ENCODE data around the gene SIRT7. TPM values are rescaled to one million over a fixed set of nuclear protein-coding genes. Genes with fewer than 3 reads are reported as not detected.

Gene SIRT7
- total RNA-seq, 2 experiments from 2014 or later: 18.8 to 22.1 TPM

- Mint-ChIP-seq H3K27me3 (ENCODE audit: low read depth) (peaks cover 9% of the 10 kb centered on the region), H3K4me1 (ENCODE audit: low read depth) (peaks cover 8% of the 10 kb centered on the region)
Measured at GRCh38 chr17:81902653-81903414, 15.1 kb downstream of the SIRT7 start.

GRCh38 chr17:81902023-81902652 is 15.8 kb downstream of the SIRT7 start, which contains the start of gene NPB:
TSS of gene NPB (plus strand) at chr17:81902238. CDS start at chr17:81902278, 40 bp downstream.
- Mint-ChIP-seq H3K4me1 (ENCODE audit: low read depth) (peaks cover 8% of the 10 kb centered on the region), H3K27me3 (ENCODE audit: low read depth) (peaks cover 9% of the 10 kb centered on the region), H3K4me3 (no peak within 1 kb of the TSS), H3K36me3 (ENCODE audit: low read depth) (peaks cover 22% of the 10 kb centered on the region), H3K27ac (no peak within 1 kb of the TSS), H3K9me3 (no peaks in the 10 kb centered on the region)
- intact Hi-C loops (cut with micrococcal nuclease): no loop called here
- no peak for DNase-seq
- CTCF ChIA-PET: no interaction called here

More at GRCh38 chr17:81902653-81903414, 15.1 kb downstream of the SIRT7 start:
- no peak overlapping the region for H3K4me3 Mint-ChIP-seq
- H3K36me3 Mint-ChIP-seq (ENCODE audit: low read depth): peaks cover 20% of the 10 kb centered on the region
- no peaks in the 10 kb centered on the region for H3K9me3 Mint-ChIP-seq
- no peak overlapping the region for H3K27ac Mint-ChIP-seq
- no peak for DNase-seq
- intact Hi-C loops (cut with micrococcal nuclease): no loop called here
- CTCF ChIA-PET: no interaction called here

- Mint-ChIP-seq H3K4me3 (no peak overlapping the region), H3K27ac (no peak overlapping the region), H3K9me3 (no peaks in the 10 kb centered on the region), H3K36me3 (ENCODE audit: low read depth) (peaks cover 22% of the 10 kb centered on the region), H3K4me1 (ENCODE audit: low read depth) (peaks cover 8% of the 10 kb centered on the region), H3K27me3 (ENCODE audit: low read depth) (peaks cover 9% of the 10 kb centered on the region)
- DNase-seq: no peak
- intact Hi-C loops (cut with micrococcal nuclease): no loop called here
- CTCF ChIA-PET: no interaction called here
Measured at GRCh38 chr17:81901167-81902022, 16.6 kb downstream of the SIRT7 start.

GRCh38 chr17:81900181-81900820 is 17.7 kb downstream of the SIRT7 start:
- Mint-ChIP-seq H3K4me3 (no peak overlapping the region), H3K27me3 (ENCODE audit: low read depth) (peaks cover 9% of the 10 kb centered on the region), H3K36me3 (ENCODE audit: low read depth) (peaks cover 27% of the 10 kb centered on the region), H3K27ac (no peak overlapping the region), H3K4me1 (ENCODE audit: low read depth) (peaks cover 8% of the 10 kb centered on the region), H3K9me3 (no peaks in the 10 kb centered on the region)
- CTCF ChIA-PET: no interaction called here
- DNase-seq: no peak
- intact Hi-C loops (cut with micrococcal nuclease): no loop called here

GRCh38 chr17:81899514-81900166 is 18.3 kb downstream of the SIRT7 start:
- Mint-ChIP-seq H3K36me3 (ENCODE audit: low read depth) (peaks cover 28% of the 10 kb centered on the region), H3K27me3 (ENCODE audit: low read depth) (peaks cover 9% of the 10 kb centered on the region), H3K9me3 (no peaks in the 10 kb centered on the region), H3K4me3 (no peak overlapping the region), H3K27ac (no peak overlapping the region), H3K4me1 (ENCODE audit: low read depth) (peaks cover 8% of the 10 kb centered on the region)
- DNase-seq: no peak
- intact Hi-C loops (cut with micrococcal nuclease): no loop called here
- CTCF ChIA-PET: interaction anchor here (1.1 kb wide), 1 partner anchor 10 kb away, joined by 3 read pairs; no protein-coding TSS in a partner anchor

GRCh38 chr17:81898885-81899284 is 19.1 kb downstream of the SIRT7 start:
- H3K9me3 Mint-ChIP-seq: no peaks in the 10 kb centered on the region
- H3K27ac Mint-ChIP-seq: no peak overlapping the region
- DNase-seq: no peak
- no peak overlapping the region for H3K4me3 Mint-ChIP-seq
- peaks cover 9% of the 10 kb centered on the region for H3K27me3 Mint-ChIP-seq (ENCODE audit: low read depth)
- CTCF ChIA-PET: interaction anchor here (1.1 kb wide), 1 partner anchor 11 kb away, joined by 3 read pairs; no protein-coding TSS in a partner anchor
- H3K36me3 Mint-ChIP-seq (ENCODE audit: low read depth): peaks cover 31% of the 10 kb centered on the region
- peaks cover 8% of the 10 kb centered on the region for H3K4me1 Mint-ChIP-seq (ENCODE audit: low read depth)
- intact Hi-C loops (cut with micrococcal nuclease): no loop called here

GRCh38 chr17:81898029-81898866 is 19.7 kb downstream of the SIRT7 start:
- Mint-ChIP-seq H3K4me3 (no peak overlapping the region), H3K27me3 (ENCODE audit: low read depth) (peaks cover 9% of the 10 kb centered on the region), H3K9me3 (no peaks in the 10 kb centered on the region), H3K36me3 (ENCODE audit: low read depth) (peaks cover 32% of the 10 kb centered on the region), H3K27ac (no peak overlapping the region), H3K4me1 (ENCODE audit: low read depth) (peaks cover 10% of the 10 kb centered on the region)
- no peak for DNase-seq
- CTCF ChIA-PET: interaction anchor here (1.1 kb wide), 1 partner anchor 11 kb away, joined by 3 read pairs; no protein-coding TSS in a partner anchor
- intact Hi-C loops (cut with micrococcal nuclease): no loop called here

GRCh38 chr17:81895400-81895799 is 22.6 kb downstream of the SIRT7 start:
- no peak overlapping the region for H3K4me3 Mint-ChIP-seq
- peaks cover 35% of the 10 kb centered on the region for H3K36me3 Mint-ChIP-seq (ENCODE audit: low read depth)
- CTCF ChIA-PET: no interaction called here
- H3K9me3 Mint-ChIP-seq: no peaks in the 10 kb centered on the region
- peaks cover 6% of the 10 kb centered on the region for H3K4me1 Mint-ChIP-seq (ENCODE audit: low read depth)
- intact Hi-C loops (cut with micrococcal nuclease): no loop called here
- no peak for DNase-seq
- no peaks in the 10 kb centered on the region for H3K27me3 Mint-ChIP-seq (ENCODE audit: low read depth)
- H3K27ac Mint-ChIP-seq: no peak overlapping the region

GRCh38 chr17:81891303-81891552 is 26.7 kb downstream of the SIRT7 start:
- Mint-ChIP-seq H3K27me3 (ENCODE audit: low read depth) (no peaks in the 10 kb centered on the region), H3K4me1 (ENCODE audit: low read depth) (peaks cover 32% of the 10 kb centered on the region), H3K36me3 (ENCODE audit: low read depth) (peaks cover 45% of the 10 kb centered on the region), H3K4me3 (peak overlapping the region; percentile 93), H3K27ac (peak overlapping the region; percentile 97), H3K9me3 (no peaks in the 10 kb centered on the region)
- CTCF ChIA-PET: interaction anchor here (0.6 to 1.2 kb wide), 2 partner anchors 21 to 37 kb away, joined by 3 to 5 read pairs; no protein-coding TSS in a partner anchor
- no peak for DNase-seq
- intact Hi-C loops (cut with micrococcal nuclease): loop anchor here (1.0 to 2.0 kb wide), 4 partner anchors 17 to 58 kb away; partner anchors contain the start of genes MAFG, MCRIP1 and P4HB

- H3K27me3 Mint-ChIP-seq (ENCODE audit: low read depth): no peaks in the 10 kb centered on the region
- peak overlapping the region; percentile 85 for H3K4me3 Mint-ChIP-seq
- CTCF ChIA-PET: interaction anchor here (0.5 to 1.2 kb wide), 3 partner anchors 21 to 650 kb away, joined by 3 to 6 read pairs (median 5); no protein-coding TSS in a partner anchor
- peaks cover 33% of the 10 kb centered on the region for H3K4me1 Mint-ChIP-seq (ENCODE audit: low read depth)
- peaks cover 44% of the 10 kb centered on the region for H3K36me3 Mint-ChIP-seq (ENCODE audit: low read depth)
- no peaks in the 10 kb centered on the region for H3K9me3 Mint-ChIP-seq
- H3K27ac Mint-ChIP-seq: peak overlapping the region; percentile 93
- DNase-seq: peak; percentile 43
- intact Hi-C loops (cut with micrococcal nuclease): loop anchor here (1.0 to 2.0 kb wide), 4 partner anchors 16 to 58 kb away; partner anchors contain the start of genes MAFG, MCRIP1 and P4HB
Measured at GRCh38 chr17:81890447-81891302, 27.3 kb downstream of the SIRT7 start.

Data from activated naive CD4-positive, alpha-beta T cell treated with anti-CD3 and anti-CD28 coated beads for 36 hours (primary cell).